ENCODE measurements around the gene SLC35G1.

The SLC35G1 gene

GRCh38 chr10:93876381-93876780 lies 17.4 kb upstream of the SLC35G1 start:
- DNase-seq (ENCODE audit: low read depth in 2 of 2), result no peak

- DNase-seq (ENCODE audit: low read depth in 2 of 2), result no peak
These were observed 14.5 kb upstream of the SLC35G1 start for GRCh38 chr10:93879273-93879672.

GRCh38 chr10:93894516-93895378 lies 969 bp downstream of the SLC35G1 start:
- no peak for DNase-seq (ENCODE audit: low read depth in 2 of 2)

GRCh38 chr10:93897070-93897780 lies 3.4 kb downstream of the SLC35G1 start:
- no peak for DNase-seq (ENCODE audit: low read depth in 2 of 2)

- no peak for DNase-seq (ENCODE audit: low read depth in 2 of 2)
These were observed 5.3 kb downstream of the SLC35G1 start for GRCh38 chr10:93899109-93899508.

GRCh38 chr10:93903051-93903450 lies 9.3 kb downstream of the SLC35G1 start:
- no peak for DNase-seq (ENCODE audit: low read depth in 2 of 2)

GRCh38 chr10:93904901-93905300 lies 11.1 kb downstream of the SLC35G1 start:
- no peak for DNase-seq (ENCODE audit: low read depth in 2 of 2)

GRCh38 chr10:93907059-93907458 lies 13.3 kb downstream of the SLC35G1 start:
- DNase-seq (ENCODE audit: low read depth in 2 of 2), result no peak

- DNase-seq (ENCODE audit: low read depth in 2 of 2), result no peak
These were observed 18.1 kb downstream of the SLC35G1 start for GRCh38 chr10:93911866-93912265.

GRCh38 chr10:93912444-93912843 lies 18.7 kb downstream of the SLC35G1 start:
- no peak for DNase-seq (ENCODE audit: low read depth in 2 of 2)

GRCh38 chr10:93913706-93914105 lies 19.9 kb downstream of the SLC35G1 start:
- DNase-seq (ENCODE audit: low read depth in 2 of 2), result no peak

GRCh38 chr10:93915598-93915997 lies 21.8 kb downstream of the SLC35G1 start:
- DNase-seq (ENCODE audit: low read depth in 2 of 2), result no peak

GRCh38 chr10:93916257-93917063 lies 22.7 kb downstream of the SLC35G1 start:
- DNase-seq (ENCODE audit: low read depth in 2 of 2), result no peak

GRCh38 chr10:93917064-93917391 lies 23.2 kb downstream of the SLC35G1 start:
- no peak for DNase-seq (ENCODE audit: low read depth in 2 of 2)

- no peak for DNase-seq (ENCODE audit: low read depth in 2 of 2)
These were observed 24.0 kb downstream of the SLC35G1 start for GRCh38 chr10:93917821-93918220.

GRCh38 chr10:93921338-93921737 lies 27.6 kb downstream of the SLC35G1 start:
- peak; percentile 12 to 21 for DNase-seq (ENCODE audit: low read depth in 2 of 2)

- DNase-seq (ENCODE audit: low read depth in 2 of 2), result no peak
These were observed 32.8 kb downstream of the SLC35G1 start for GRCh38 chr10:93926613-93927012.

- DNase-seq (ENCODE audit: low read depth in 2 of 2), result no peak
These were observed 44.4 kb downstream of the SLC35G1 start for GRCh38 chr10:93938140-93938539.

- DNase-seq (ENCODE audit: low read depth in 2 of 2), result no peak
These were observed 47.1 kb downstream of the SLC35G1 start for GRCh38 chr10:93940881-93941280.

- no peak for DNase-seq (ENCODE audit: low read depth in 2 of 2)
These were observed 47.8 kb downstream of the SLC35G1 start for GRCh38 chr10:93941606-93942005.

- no peak for DNase-seq (ENCODE audit: low read depth in 2 of 2)
These were observed 52.0 kb downstream of the SLC35G1 start for GRCh38 chr10:93945819-93946218.

GRCh38 chr10:93947055-93947454 lies 53.3 kb downstream of the SLC35G1 start:
- no peak for DNase-seq (ENCODE audit: low read depth in 2 of 2)

Data from stimulated activated CD4-positive, alpha-beta T cell treated with anti-CD3 and anti-CD28 coated beads, Interleukin-1b, Interleukin-23, amount 100 ng/mL, for 4 hours (primary cell).